ENCODE measurements around the gene SAP30BP. TPM values are rescaled to one million over a fixed set of nuclear protein-coding genes. Genes with fewer than 3 reads are reported as not detected.

SAP30BP gene
- polyA plus RNA-seq, 4 donors: 89.1 to 103 (median 97.9) TPM

DNA sequence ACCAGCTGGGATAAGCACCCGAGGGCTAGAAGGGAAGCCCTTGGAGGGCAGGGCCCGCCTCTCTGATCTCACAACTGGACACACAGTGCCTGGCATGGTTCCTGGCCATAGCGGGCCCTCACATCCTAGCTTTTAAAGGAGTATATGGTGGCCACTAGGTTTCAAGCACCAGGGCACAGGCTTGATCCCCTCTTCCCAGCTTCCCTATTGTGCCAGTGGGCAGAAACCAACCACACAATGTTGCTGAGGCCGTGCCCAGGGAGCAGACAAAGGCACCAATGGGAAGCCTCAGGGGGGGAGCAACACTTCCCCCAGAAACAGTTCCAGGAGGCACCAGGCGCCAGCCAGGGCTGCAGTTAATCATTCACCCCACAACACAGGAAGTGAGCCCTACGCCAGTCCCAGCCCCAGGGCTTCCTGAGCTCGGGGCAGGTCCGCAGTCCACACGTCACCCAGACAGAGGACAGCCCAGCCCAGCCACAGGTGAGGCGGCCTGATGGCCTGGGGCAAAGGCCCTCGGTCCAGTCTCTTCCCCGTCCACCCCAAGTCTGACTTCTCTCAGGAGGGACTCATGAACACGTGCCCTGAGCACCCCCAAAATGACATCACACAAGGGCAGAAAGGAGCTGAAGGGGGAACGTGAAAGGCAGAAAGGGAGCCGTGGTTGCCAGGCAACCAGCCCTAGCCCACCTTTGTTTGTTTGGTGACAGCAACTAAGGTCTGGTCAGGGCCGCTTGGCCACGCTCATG, 21.1 kb upstream of the SAP30BP start:
- DNase-seq (ENCODE audit: low read depth in 4 of 4, low spot score in 2 of 4): no peak

DNA sequence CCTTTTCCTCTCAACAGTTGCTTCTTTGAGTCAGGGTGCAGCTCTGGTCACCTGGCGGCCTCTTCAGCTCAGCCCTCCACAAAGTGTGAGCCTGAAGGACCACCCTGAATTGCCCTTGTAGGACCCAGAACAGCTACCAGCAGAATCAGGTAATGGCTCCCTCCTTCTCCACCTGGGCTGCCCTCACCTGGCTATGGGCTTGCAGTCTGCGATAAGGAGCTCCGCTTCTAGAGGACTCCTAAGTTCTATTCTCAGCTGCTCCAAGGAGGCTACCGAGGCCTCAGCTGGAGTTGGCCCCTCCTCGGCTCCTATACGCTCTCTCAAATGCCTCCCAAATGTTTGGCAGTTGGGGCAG, 20.5 kb upstream of the SAP30BP start:
- no peak for DNase-seq (ENCODE audit: low read depth in 4 of 4, low spot score in 2 of 4)

DNA sequence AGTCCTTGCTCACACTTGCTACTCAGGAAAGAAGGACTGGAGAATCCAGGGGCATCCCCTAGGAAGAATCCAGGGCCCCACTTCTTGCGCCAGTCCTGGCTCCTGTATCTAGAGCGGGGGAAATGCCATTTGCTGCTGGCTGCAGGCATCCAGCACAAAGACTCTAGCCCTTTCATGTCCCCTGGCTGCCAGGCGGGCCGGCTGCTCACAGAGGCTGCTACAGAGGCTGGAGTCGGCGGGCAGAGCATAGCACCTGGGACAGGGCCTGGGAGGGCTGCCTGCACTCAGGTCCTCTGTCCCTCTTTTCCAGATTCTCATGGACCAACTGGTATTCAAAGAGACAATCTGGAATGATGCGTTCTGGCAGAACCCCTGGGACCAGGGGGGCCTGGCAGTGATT, 20.1 kb upstream of the SAP30BP start:
- DNase-seq (ENCODE audit: low read depth in 4 of 4, low spot score in 2 of 4): no peak

DNA sequence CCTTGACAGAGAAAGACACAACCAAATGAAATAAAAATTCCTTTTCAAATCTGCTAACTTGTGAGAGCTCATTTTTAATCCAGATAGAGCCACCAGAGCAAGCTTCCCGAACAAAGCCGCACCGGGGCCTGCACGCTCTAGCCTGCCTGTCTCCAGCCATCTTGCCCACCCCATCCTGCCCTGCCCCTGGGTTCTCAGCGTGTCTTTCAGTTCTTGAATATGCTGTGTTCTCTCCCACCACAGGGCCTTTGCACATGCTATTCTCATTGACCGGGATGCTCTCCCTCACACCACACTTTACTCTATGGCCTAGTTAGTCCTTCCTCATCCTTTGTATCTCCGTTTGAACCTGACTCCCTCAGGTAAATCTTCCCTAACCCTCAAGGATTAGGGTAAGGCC, 19.2 kb upstream of the SAP30BP start:
- no peak for DNase-seq (ENCODE audit: low read depth in 4 of 4, low spot score in 2 of 4)

DNA sequence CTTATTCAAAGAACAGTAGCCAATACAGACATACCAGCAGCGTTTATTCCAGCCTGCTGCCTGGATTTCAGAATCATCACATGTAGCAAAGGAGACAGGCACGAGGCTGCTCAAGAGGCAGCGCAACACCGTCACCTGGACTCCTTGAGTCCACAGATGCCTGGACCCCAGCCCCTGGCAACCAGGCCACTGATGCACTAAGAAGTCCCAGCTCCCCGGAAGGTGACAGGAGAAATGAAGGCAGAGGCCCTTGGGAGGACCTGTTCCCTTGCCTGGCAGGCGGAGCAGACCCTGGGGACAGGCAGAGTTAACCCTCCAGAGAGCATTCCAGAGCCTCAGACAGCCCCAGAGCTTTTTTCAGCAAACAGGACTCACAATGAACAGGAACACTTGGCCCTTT, 17.5 kb upstream of the SAP30BP start:
- no peak for DNase-seq (ENCODE audit: low read depth in 4 of 4, low spot score in 2 of 4)

DNA sequence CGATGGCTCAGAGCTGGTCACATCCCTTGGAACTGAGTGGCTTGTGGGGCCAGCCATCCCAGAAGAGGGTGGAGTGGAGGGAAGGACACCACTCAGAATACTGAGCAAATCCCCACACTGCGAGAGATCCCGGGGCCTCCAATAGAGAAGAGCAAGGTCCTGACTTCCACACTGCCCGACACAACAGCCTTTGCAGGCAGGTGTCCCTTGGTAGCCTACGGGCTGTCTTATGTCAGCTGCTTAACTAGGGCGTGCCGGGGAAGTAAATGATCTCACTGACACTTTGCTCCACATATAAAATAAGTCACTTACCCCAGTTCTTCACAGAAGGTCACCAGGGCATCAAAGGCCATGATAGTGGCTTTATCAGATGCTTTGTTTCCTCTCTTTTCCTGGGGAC, 16.3 kb upstream of the SAP30BP start:
- no peak for DNase-seq (ENCODE audit: low read depth in 4 of 4, low spot score in 2 of 4)

DNA sequence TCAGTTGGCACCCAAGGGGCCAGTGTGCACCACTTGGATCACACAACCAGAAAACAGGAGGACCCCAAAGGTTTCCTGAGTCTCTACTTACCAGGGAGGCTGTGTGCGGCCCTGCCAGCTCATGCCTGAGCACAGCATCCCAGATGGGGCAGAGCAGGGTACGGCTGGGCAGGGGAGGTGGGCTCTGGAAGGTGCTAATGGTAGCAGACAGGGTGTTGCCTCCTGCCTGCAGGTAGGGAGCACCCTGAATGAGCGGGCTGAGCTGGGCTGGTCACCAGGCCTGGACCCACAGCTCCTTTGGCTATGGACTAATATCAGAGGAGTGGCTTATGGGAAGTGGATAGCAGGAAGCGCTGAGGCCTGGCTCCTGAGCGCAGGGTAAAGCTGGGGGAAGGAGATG, 14.8 kb upstream of the SAP30BP start:
- DNase-seq (ENCODE audit: low read depth in 4 of 4, low spot score in 2 of 4): no peak

DNA sequence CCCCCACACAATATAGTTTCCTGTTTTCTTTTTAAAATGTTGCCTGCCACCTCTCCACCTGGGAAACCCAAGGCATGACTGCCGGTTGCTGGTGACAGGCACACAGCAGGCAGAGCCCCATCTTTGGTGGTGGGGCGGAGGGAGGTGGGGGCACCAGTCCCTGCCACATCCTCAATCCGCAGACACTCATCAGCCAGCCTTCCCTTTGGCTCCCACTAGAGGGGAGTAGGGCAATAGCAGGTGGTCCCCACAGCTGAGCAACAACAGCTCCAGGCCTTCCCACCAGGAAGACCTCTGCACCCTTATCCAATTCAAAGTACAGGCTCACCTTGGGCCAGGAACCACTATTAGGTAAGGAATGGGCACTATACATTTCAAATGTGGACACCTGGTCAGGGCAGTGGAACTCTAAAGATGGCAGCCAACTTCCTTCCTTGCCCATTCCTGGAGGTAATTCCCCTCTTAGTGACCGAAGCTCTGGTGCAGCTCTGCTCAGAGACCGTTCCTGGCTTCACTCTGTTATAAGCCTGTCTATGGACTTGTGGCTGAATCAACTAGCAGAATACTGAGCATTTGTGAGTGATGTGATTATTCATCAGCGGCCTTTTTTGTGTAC, 14.1 kb upstream of the SAP30BP start:
- DNase-seq (ENCODE audit: low read depth in 4 of 4, low spot score in 2 of 4): no peak

DNA sequence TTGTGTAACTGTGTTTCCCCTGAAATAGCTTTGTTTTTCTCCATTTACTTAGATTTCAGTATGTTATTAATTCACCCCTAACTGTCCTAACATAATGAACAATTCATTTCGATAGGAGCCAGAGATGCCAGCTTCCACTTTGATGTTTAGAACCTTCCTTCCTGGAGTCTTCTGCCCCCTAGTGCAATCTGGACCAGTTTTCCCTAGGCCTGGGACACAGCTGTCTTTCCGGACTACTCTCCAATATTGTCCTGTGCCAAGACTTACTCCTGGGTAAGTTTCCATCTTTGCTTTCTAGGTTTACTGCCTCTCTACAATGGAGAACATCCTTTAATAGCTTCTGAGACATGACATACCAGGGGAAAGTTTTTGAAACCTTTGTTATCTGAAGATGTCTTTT, 13.0 kb upstream of the SAP30BP start:
- DNase-seq (ENCODE audit: low read depth in 4 of 4, low spot score in 2 of 4): no peak

DNA sequence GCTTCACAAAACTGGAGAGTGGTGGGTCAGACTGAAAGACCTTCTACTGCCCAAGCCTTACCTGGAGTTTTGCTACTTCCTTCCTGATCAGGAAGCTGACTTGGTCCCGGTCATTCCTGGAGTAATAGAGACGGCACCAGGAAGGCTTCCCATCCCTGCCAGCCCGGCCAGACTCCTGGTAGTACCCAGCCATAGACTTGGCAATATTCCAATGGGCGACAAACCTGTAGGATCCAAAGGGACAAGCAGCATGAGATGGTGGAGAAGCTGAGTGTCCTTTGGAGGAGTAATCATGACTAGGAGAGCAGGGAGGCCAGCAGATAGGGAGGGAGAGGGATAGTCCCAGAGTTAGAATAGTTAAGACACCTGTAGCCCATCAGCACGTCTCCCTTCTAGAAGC, 8.9 kb upstream of the SAP30BP start:
- DNase-seq (ENCODE audit: low read depth in 4 of 4, low spot score in 2 of 4): no peak

DNA sequence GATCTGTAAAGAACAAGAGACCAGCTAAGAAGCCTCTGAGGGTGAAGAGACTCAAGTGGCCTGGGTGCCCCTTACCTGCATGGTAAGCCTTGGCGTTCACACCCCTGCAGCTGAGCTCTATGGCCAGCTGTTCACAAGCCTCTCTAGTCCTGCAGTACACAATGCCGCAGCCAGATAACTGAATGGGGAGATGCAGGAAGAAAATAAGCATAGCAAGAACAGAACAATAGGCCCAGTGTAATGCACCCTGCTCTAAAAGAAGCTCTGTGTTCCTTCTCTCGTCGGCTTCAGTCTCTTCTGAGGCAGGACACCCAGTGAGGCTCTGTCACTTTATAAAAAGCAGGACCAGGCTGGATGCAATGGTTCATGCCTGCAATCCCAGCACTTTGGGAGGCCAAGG, 5.6 kb upstream of the SAP30BP start:
- DNase-seq (ENCODE audit: low read depth in 4 of 4, low spot score in 2 of 4): no peak

DNA sequence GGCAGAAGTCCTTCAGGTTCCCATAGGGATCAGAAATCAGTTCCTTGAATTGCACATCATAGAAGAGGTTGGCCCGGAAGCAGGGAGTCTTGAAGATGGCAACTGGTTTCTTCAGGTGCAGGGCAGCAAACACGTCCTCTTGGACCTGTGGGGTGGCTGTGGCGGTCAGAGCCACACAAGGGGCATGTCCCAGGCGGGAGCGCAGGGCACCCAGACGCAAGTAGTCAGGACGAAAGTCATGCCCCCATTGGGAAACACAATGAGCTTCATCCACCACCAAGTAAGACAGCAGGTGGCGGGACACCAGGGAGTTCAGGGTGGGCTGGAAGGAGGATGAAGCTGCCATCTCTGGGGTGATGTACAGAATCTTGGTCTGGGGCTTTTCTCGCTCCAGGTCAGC, 4.6 kb upstream of the SAP30BP start:
- no peak for DNase-seq (ENCODE audit: low read depth in 4 of 4, low spot score in 2 of 4)

DNA sequence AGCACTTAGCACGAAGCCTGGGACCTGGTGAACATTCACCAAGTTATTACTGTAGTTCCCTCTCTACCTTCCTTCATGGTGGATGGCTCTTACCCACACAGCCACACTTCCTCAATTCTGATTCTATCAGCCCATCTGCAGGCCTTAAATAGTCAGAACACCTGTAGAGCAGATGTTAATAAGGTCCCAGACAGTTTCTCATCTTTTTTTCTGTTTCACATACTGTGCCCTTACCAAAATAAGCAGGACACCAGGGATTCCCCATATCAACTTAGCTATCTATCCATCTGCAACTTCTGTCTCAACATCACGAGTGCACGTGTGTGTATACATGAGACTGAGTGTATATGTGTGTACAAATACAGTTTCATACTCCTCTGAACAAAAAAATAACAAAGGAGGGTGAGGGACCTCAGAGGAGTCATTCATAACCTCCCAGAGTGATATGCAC, 3.0 kb upstream of the SAP30BP start:
- DNase-seq (ENCODE audit: low read depth in 4 of 4, low spot score in 2 of 4): no peak

DNA sequence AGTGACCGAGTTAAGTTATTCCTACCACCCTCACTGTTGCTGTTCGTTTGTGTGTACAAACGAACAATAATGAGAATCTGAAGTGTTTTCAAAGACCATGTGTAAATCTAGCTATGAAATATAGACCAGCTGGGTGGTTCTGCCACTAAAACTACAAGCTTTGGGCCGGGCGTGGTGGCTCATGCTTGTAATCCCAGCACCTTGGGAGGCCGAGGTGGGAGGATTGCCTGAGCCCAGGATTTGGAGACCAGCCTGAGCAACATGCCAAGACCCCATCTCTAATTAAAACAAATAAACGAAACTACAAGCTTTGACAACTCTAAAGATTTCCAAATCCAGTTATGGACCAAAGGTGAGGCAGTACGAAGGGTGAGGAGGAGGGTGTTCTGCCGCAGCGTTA, 1.2 kb upstream of the SAP30BP start:
- no peak for DNase-seq (ENCODE audit: low read depth in 4 of 4, low spot score in 2 of 4)

DNA sequence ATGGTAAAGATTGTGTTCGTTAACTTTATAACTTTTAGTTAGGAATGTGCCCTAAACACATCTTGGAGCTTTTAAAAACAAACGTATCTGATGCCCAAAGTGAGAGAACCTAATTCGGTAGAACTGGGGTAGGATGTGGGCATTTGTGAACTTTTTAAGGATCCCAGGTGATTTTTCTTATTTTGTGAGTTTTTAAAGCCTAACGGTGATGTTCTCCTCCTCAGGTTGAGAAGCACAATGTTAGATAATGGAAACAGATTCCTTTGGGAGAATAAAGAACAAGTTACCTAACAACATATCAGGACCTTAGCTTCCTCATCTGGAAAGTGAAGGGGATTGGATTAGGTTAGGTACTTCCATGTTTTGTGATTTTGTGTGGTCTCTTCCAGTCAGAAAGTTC, 687 bp downstream of the SAP30BP start:
- no peak for DNase-seq (ENCODE audit: low read depth in 4 of 4, low spot score in 2 of 4)

DNA sequence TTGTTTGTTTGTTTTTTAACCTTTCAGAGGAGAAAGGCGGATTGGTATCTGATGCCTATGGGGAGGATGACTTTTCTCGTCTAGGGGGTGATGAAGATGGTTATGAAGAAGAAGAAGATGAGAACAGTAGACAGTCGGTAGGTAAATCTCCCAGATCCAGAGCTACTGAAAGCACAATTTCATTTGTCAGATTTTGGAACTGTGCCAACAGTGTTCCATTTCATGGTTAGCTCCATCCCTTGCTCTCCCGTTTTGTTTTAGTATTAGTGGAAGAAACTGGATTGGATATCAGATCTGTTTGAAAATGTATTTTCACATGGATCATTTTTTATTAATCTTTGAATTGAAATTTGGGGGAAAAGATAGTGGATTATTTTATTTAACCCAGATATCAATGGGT, 1.4 kb downstream of the SAP30BP start:
- no peak for DNase-seq (ENCODE audit: low read depth in 4 of 4, low spot score in 2 of 4)

DNA sequence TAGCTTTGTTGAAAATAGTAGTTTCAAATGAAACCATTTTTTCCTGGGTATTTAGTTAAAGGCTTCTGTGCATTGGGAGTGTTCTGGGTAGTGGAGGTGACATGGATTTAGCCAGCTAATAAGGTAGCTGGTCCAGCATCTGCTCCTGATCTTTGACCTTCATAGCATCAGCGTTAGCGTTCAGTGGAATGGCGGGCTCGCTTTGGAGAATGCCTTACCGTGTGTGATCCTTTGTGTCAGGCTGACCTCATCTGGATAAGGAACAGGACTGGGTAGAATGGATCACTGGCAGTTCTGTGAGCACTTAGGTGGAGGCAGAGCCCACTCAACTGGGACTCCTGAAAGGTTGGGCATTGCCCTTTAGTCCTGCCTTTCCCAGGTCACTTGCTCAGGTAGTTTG, 3.7 kb downstream of the SAP30BP start:
- no peak for DNase-seq (ENCODE audit: low read depth in 4 of 4, low spot score in 2 of 4)

DNA sequence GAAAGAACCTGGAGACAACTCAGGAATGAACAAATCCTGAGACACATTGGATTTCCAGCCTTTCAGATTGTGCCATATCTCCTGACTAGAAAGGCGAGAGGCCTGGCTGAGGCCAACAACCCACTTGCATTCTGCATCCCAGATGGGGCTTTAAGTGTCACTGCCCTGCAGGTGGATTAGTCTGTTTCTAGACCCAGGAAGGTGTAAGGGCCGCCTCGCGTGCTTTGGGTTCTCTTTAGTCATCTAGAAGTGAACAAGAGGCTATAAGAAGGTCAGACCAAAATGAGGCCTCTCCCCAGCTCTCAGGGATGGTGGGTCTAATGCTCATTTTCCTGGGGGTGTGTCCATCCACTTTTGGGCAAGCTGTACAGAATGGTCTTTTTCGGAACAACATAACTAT, 4.9 kb downstream of the SAP30BP start:
- DNase-seq (ENCODE audit: low read depth in 4 of 4, low spot score in 2 of 4): no peak

DNA sequence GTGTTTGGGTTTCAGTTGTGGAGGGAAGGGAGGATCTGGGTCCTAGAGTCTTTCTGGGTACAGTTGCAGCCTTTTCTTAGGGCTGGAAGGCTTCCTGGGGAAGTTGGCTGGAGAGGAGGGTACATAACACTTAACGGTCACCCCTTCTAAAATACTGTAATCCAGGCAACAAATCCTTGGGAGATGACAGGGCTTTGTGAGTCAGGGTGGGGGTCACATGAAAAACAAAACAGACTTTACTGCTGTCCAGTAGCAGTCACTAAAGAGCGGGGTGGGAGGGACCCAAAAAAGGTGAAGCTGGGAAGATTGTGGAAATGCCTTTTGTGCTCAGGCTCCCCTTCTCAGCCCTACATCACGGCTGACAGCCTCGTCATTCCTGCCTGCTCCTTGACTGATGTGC, 6.3 kb downstream of the SAP30BP start:
- DNase-seq (ENCODE audit: low read depth in 4 of 4, low spot score in 2 of 4): no peak

DNA sequence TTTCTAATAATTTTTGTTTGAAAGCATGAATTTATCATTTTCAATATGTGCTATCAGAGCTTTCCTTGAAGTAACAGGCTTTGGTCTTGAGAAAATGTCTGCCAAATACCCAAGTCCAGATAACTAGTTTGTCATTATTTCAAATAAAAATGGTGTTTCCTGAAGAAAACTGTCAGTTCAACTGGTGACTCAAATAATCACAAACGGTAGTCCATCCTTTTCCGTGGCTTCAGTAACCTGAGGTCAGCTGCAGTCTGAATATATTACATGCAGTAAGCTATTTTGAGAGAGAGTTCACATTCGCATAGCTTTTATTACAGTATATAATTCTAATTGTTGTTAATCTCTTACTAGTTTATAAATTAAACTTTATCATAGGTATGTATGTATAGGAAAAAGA, 9.3 kb downstream of the SAP30BP start:
- no peak for DNase-seq (ENCODE audit: low read depth in 4 of 4, low spot score in 2 of 4)

DNA sequence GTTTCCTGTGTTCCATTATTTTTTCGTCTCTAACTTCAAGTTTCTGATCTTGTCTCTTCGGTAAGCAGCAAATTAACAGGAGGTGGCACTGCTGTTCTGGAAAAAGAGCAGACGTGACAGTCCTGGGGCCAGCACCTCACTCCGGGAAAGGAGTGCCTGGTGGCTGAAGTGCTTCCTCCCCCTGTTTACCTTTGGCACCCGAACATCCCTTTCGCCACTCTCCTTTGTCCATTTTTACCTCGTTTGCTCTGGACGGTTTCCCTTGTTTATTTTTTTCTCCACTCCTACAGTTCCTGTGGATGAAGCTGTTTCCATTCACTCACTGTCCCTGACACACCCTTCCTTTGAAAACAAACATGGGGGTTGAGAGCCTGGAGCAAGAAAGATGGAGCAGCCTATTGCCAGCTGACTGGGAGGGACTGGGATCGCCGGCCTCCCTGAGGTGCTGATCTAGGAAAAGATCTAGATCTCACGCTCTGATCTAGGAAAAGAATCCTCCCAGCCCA, 12.6 kb downstream of the SAP30BP start:
- DNase-seq (ENCODE audit: low read depth in 4 of 4, low spot score in 2 of 4): no peak

DNA sequence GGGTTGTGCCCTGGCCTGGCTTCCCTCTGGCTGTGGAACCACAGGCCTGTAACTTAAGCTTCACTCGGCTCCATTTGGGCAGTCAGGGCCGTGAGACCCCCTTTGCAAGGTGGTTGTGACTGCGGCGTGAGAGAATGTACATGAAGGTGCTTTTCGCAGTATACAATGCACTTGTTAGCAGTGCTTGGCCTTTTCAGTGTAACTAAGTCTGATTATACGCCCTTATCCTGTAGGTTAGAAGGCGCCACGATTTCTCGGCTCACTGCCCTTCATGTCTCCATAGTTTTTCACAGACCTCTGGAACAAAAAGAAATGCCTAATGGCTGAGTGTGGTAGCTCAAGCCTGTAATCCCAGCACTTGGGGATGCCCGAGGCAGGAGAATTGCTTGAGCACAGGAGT, 13.3 kb downstream of the SAP30BP start:
- DNase-seq (ENCODE audit: low read depth in 4 of 4, low spot score in 2 of 4): no peak

DNA sequence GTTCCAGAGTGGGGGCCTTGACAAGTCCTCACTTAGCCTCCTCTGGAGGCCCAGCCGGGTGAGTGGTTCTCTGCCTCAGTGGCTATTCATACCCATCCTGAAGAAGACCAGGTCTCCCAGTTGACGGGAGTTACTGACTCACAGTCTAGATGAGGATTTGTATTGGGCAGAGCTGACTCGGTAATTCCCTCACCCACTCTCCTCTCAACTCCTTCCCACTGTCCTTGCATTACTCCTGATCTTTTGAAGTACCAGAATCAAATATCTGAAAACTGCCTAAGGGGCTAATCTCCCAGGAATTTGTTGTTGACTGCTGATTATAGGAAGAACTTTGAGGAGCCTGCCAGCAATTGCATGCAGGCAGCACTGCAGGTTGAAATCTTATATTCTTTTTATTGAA, 14.2 kb downstream of the SAP30BP start:
- no peak for DNase-seq (ENCODE audit: low read depth in 4 of 4, low spot score in 2 of 4)
